IMR-90 (cell line): ENCODE measurements around the gene SCYGR2.

ENCODE experiments used
- MXI1 ChIP-seq: IDR thresholded peaks from 2 replicates; pipeline ENCODE4 v1.6.1; 2012; ENCODE audit warnings: low read depth, mild to moderate bottlenecking, low read length, moderate library complexity, borderline replicate concordance
- NFE2L2 ChIP-seq: fragments of 150-350 bp; IDR thresholded peaks from 2 replicates; pipeline ENCODE4 v1.6.1; 2016; ENCODE audit warnings: low read depth, mild to moderate bottlenecking, low read length
- POLR2A ChIP-seq: IDR thresholded peaks from 2 replicates; pipeline ENCODE4 v1.6.1; 2012; ENCODE audit warnings: mild to moderate bottlenecking, low read depth, low read length
- RAD21 ChIP-seq: IDR thresholded peaks from 2 replicates; pipeline ENCODE4 v1.6.1; 2012; ENCODE audit warnings: low read length, improper control_type of control experiment
- RFX5 ChIP-seq: IDR thresholded peaks from 2 replicates; pipeline ENCODE4 v1.8.0; 2012; ENCODE audit warnings: low read depth, mild to moderate bottlenecking, low read length, moderate library complexity
- TF ChIP-seq, protein P1 (sequence below): conservative IDR thresholded peaks from 2 replicates; pipeline ENCODE4 v1.5.1; 2012; ENCODE audit warnings: mild to moderate bottlenecking, low read depth, low read length, improper control_type of control experiment
- TF ChIP-seq, protein P2 (sequence below): fragments of 150-350 bp; IDR thresholded peaks from 2 replicates; pipeline ENCODE4 v1.6.1; 2017; ENCODE audit warnings: mild to moderate bottlenecking, antibody characterized with exemption, low read length, low read depth
- TF ChIP-seq, protein P3 (sequence below): fragments of 150-350 bp; IDR thresholded peaks from 2 replicates; pipeline ENCODE4 v1.6.1; 2016; ENCODE audit warnings: low read depth, mild to moderate bottlenecking, low read length, moderate library complexity, borderline replicate concordance

DNA sequence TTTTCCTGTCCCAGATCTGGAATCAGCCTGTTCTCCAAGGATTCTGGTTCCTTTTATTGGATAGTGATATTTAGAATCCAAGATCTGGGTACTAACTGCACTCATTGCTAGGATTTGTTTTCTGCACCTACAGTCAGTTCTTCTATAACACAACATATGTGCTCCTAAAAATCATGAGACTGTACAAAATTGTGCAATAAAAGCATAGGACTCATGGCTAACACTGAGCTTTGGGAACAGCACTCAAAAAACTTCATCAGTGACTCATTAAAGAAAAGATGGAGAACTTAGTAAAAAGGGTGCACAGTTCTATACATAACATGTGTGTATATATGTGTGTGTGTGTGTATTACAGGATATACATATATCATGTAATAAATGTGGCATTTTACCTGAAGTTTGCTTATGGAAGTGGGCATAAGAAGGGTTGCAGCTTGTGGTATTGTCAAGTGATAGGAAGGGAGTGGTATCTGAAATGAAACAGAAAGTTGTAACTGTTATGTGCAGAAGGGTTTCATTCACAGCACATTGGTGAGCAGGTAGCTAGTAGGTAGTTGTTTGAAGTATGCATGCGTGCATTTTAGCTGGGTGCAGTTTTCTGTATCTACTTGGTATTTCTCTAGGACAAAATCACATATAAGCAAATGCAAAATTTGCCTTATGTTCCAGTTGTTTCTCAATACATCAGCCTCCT, 5.9 kb upstream of the SCYGR2 start:
- TF ChIP-seq POLR2A: no peak
- TF ChIP-seq RFX5: no peak
- TF ChIP-seq MXI1: no peak
- TF ChIP-seq, protein P1, sequence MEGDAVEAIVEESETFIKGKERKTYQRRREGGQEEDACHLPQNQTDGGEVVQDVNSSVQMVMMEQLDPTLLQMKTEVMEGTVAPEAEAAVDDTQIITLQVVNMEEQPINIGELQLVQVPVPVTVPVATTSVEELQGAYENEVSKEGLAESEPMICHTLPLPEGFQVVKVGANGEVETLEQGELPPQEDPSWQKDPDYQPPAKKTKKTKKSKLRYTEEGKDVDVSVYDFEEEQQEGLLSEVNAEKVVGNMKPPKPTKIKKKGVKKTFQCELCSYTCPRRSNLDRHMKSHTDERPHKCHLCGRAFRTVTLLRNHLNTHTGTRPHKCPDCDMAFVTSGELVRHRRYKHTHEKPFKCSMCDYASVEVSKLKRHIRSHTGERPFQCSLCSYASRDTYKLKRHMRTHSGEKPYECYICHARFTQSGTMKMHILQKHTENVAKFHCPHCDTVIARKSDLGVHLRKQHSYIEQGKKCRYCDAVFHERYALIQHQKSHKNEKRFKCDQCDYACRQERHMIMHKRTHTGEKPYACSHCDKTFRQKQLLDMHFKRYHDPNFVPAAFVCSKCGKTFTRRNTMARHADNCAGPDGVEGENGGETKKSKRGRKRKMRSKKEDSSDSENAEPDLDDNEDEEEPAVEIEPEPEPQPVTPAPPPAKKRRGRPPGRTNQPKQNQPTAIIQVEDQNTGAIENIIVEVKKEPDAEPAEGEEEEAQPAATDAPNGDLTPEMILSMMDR: no peak
- TF ChIP-seq, protein P2, sequence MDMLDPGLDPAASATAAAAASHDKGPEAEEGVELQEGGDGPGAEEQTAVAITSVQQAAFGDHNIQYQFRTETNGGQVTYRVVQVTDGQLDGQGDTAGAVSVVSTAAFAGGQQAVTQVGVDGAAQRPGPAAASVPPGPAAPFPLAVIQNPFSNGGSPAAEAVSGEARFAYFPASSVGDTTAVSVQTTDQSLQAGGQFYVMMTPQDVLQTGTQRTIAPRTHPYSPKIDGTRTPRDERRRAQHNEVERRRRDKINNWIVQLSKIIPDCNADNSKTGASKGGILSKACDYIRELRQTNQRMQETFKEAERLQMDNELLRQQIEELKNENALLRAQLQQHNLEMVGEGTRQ: no peak
- TF ChIP-seq NFE2L2: no peak
- no peak for TF ChIP-seq RAD21
- TF ChIP-seq, protein P3, sequence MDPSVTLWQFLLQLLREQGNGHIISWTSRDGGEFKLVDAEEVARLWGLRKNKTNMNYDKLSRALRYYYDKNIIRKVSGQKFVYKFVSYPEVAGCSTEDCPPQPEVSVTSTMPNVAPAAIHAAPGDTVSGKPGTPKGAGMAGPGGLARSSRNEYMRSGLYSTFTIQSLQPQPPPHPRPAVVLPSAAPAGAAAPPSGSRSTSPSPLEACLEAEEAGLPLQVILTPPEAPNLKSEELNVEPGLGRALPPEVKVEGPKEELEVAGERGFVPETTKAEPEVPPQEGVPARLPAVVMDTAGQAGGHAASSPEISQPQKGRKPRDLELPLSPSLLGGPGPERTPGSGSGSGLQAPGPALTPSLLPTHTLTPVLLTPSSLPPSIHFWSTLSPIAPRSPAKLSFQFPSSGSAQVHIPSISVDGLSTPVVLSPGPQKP: no peak
